ENCODE data around the gene CTNNB1.

Gene CTNNB1

GRCh38 chr3:41176596-41176995 is 22.7 kb upstream of the CTNNB1 start:
- DNase-seq (ENCODE audit: low spot score), result no peak
- in situ Hi-C loops (cut with MboI; ENCODE audit: low pct_unique_long_range_greater_than_20kb, low sequenced_read_pairs, unreplicated experiment), result no loop called here
- TF ChIP-seq, protein P1, sequence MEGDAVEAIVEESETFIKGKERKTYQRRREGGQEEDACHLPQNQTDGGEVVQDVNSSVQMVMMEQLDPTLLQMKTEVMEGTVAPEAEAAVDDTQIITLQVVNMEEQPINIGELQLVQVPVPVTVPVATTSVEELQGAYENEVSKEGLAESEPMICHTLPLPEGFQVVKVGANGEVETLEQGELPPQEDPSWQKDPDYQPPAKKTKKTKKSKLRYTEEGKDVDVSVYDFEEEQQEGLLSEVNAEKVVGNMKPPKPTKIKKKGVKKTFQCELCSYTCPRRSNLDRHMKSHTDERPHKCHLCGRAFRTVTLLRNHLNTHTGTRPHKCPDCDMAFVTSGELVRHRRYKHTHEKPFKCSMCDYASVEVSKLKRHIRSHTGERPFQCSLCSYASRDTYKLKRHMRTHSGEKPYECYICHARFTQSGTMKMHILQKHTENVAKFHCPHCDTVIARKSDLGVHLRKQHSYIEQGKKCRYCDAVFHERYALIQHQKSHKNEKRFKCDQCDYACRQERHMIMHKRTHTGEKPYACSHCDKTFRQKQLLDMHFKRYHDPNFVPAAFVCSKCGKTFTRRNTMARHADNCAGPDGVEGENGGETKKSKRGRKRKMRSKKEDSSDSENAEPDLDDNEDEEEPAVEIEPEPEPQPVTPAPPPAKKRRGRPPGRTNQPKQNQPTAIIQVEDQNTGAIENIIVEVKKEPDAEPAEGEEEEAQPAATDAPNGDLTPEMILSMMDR (IDR thresholded peaks at IDR 0.05; ENCODE audit: extremely low read depth, insufficient read depth, missing control alignments), result no peak

DNA sequence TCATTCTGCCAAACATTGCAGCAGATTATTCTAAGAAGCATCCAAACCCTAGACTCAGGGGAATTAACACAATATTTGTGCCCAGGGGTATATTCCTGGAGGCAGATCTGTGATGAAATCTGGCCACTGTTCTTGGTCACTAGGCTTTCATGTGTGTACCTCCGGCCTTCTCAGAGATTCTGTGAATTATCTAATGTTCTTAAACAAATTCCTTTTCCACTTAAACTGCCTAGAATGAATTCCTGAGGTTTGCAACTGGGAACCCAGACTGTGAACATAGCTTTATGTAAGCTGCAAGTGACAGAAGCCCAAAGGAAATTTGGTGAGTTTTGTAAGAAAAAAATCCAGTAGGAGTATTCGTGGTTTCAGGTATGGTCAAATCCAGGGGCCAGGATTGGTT is 20.7 kb upstream of the CTNNB1 start:
- TF ChIP-seq, protein P1 (IDR thresholded peaks at IDR 0.05; ENCODE audit: extremely low read depth, insufficient read depth, missing control alignments), result no peak
- no peak for DNase-seq (ENCODE audit: low spot score)
- in situ Hi-C loops (cut with MboI; ENCODE audit: low pct_unique_long_range_greater_than_20kb, low sequenced_read_pairs, unreplicated experiment), result no loop called here

GRCh38 chr3:41180396-41180795 is 18.9 kb upstream of the CTNNB1 start:
- DNase-seq (ENCODE audit: low spot score), result no peak
- TF ChIP-seq, protein P1 (IDR thresholded peaks at IDR 0.05; ENCODE audit: extremely low read depth, insufficient read depth, missing control alignments), result no peak
- in situ Hi-C loops (cut with MboI; ENCODE audit: low pct_unique_long_range_greater_than_20kb, low sequenced_read_pairs, unreplicated experiment), result no loop called here

GRCh38 chr3:41182504-41183059 is 16.7 kb upstream of the CTNNB1 start:
- in situ Hi-C loops (cut with MboI; ENCODE audit: low pct_unique_long_range_greater_than_20kb, low sequenced_read_pairs, unreplicated experiment), result no loop called here
- TF ChIP-seq, protein P1 (IDR thresholded peaks at IDR 0.05; ENCODE audit: extremely low read depth, insufficient read depth, missing control alignments), result no peak
- DNase-seq (ENCODE audit: low spot score), result no peak

- TF ChIP-seq, protein P1 (IDR thresholded peaks at IDR 0.05; ENCODE audit: extremely low read depth, insufficient read depth, missing control alignments), result no peak
- no peak for DNase-seq (ENCODE audit: low spot score)
- in situ Hi-C loops (cut with MboI; ENCODE audit: low pct_unique_long_range_greater_than_20kb, low sequenced_read_pairs, unreplicated experiment), result no loop called here
Observed at GRCh38 chr3:41184394-41184793, 14.9 kb upstream of the CTNNB1 start.

GRCh38 chr3:41186297-41186696 is 13.0 kb upstream of the CTNNB1 start:
- TF ChIP-seq, protein P1 (IDR thresholded peaks at IDR 0.05; ENCODE audit: extremely low read depth, insufficient read depth, missing control alignments), result no peak
- no peak for DNase-seq (ENCODE audit: low spot score)
- in situ Hi-C loops (cut with MboI; ENCODE audit: low pct_unique_long_range_greater_than_20kb, low sequenced_read_pairs, unreplicated experiment), result no loop called here

- no peak for DNase-seq (ENCODE audit: low spot score)
- in situ Hi-C loops (cut with MboI; ENCODE audit: low pct_unique_long_range_greater_than_20kb, low sequenced_read_pairs, unreplicated experiment), result no loop called here
- TF ChIP-seq, protein P1 (IDR thresholded peaks at IDR 0.05; ENCODE audit: extremely low read depth, insufficient read depth, missing control alignments), result no peak
Observed at GRCh38 chr3:41188306-41188705, 11.0 kb upstream of the CTNNB1 start.
